Activated CD4-positive, alpha-beta memory T cell treated with anti-CD3 and anti-CD28 coated beads for 36 hours (primary cell): ENCODE data around the gene HSF2BP. TPM values are rescaled to one million over a fixed set of nuclear protein-coding genes. Genes with fewer than 3 reads are reported as not detected.
A peak's percentile ranks its signal among the peaks of the same experiment; 100 is the strongest.
"Not testable (repeated sequence)": the region's sequence is repeated elsewhere in the genome, so short reads cannot be mapped to it uniquely, and the experiment has no call there.

ENCODE experiments used
- CTCF ChIA-PET: fragments of 350-600 bp; sonication (Branson Sonifier 250); formaldehyde crosslinking; loops from one replicate; lab custom pipeline; 2021; ENCODE audit warnings: antibody characterized with exemption, inconsistent platforms; lab: Charles Lee
- POLR2A ChIA-PET: fragments of 350-600 bp; sonication (Branson Sonifier 250); formaldehyde crosslinking; loops from one replicate; lab custom pipeline; 2021; ENCODE audit warnings: antibody characterized with exemption; lab: Charles Lee
- DNase-seq: peaks from one replicate; pipeline ENCODE4 v3.0.0-alpha.2; 2020
- H3K27ac Mint-ChIP-seq: one replicate; pipeline ENCODE4 v1.8.0; 2021; ENCODE audit warnings: mixed read lengths
- H3K27me3 Mint-ChIP-seq: one replicate; pipeline ENCODE4 v1.8.0; 2021; ENCODE audit warnings: mixed read lengths
- H3K36me3 Mint-ChIP-seq: one replicate; pipeline ENCODE4 v1.8.0; 2021; ENCODE audit warnings: mixed read lengths
- H3K4me1 Mint-ChIP-seq: one replicate; pipeline ENCODE4 v1.8.0; 2021; ENCODE audit warnings: low read depth, mixed read lengths
- H3K4me3 Mint-ChIP-seq: one replicate; pipeline ENCODE4 v1.8.0; 2021; ENCODE audit warnings: mild to moderate bottlenecking, mixed read lengths
- H3K9me3 Mint-ChIP-seq: one replicate; pipeline ENCODE4 v1.8.0; 2021; ENCODE audit warnings: mixed read lengths
- intact Hi-C: fragments of 100-400 bp; cut with micrococcal nuclease; formaldehyde crosslinking; loops from one replicate; pipeline ENCODE4 v1.15.1; 2023
- total RNA-seq, 2 experiments: library from RNA; stranded (reverse); gene quantifications; one replicate each; pipeline ENCODE4 v1.2.3, GENCODE V29; 2021

The HSF2BP gene
- total RNA-seq, 2 experiments from 2014 or later: 0.50 to 0.73 TPM

GRCh38 chr21:43681650-43682049 lies 22.4 kb upstream of the HSF2BP start:
- H3K4me1 Mint-ChIP-seq: peaks cover 3% of the 10 kb centered on the region
- DNase-seq: no peak
- POLR2A ChIA-PET: no interaction called here
- no peaks in the 10 kb centered on the region for H3K27me3 Mint-ChIP-seq
- H3K36me3 Mint-ChIP-seq: peaks cover 59% of the 10 kb centered on the region
- CTCF ChIA-PET: interaction anchor here (0.9 kb wide), 1 partner anchor 12 kb away, joined by 4 read pairs; no protein-coding TSS in a partner anchor
- intact Hi-C loops: no loop called here
- H3K27ac Mint-ChIP-seq: no peak overlapping the region
- H3K4me3 Mint-ChIP-seq: no peak overlapping the region
- H3K9me3 Mint-ChIP-seq: no peaks in the 10 kb centered on the region

GRCh38 chr21:43680421-43680820 lies 21.1 kb upstream of the HSF2BP start:
- H3K27me3 Mint-ChIP-seq, POLR2A ChIA-PET, DNase-seq, CTCF ChIA-PET, H3K27ac Mint-ChIP-seq, H3K4me1 Mint-ChIP-seq, intact Hi-C loops, H3K9me3 Mint-ChIP-seq, H3K4me3 Mint-ChIP-seq: not testable (repeated sequence)
- peaks cover 55% of the 10 kb centered on the region for H3K36me3 Mint-ChIP-seq

- H3K36me3 Mint-ChIP-seq: peaks cover 50% of the 10 kb centered on the region
- H3K27ac Mint-ChIP-seq: no peak overlapping the region
- no peaks in the 10 kb centered on the region for H3K27me3 Mint-ChIP-seq
- no peak overlapping the region for H3K4me3 Mint-ChIP-seq
- no peak for DNase-seq
- intact Hi-C loops: no loop called here
- H3K4me1 Mint-ChIP-seq: peaks cover 3% of the 10 kb centered on the region
- ChIA-PET CTCF (no interaction called here), POLR2A (no interaction called here)
- H3K9me3 Mint-ChIP-seq: no peaks in the 10 kb centered on the region
Observed at GRCh38 chr21:43679951-43680350, 20.7 kb upstream of the HSF2BP start.

- ChIA-PET CTCF (no interaction called here), POLR2A (no interaction called here)
- no peak for DNase-seq
- Mint-ChIP-seq H3K36me3 (peaks cover 48% of the 10 kb centered on the region), H3K27me3 (no peaks in the 10 kb centered on the region), H3K9me3 (no peaks in the 10 kb centered on the region), H3K27ac (no peak overlapping the region), H3K4me1 (peaks cover 3% of the 10 kb centered on the region), H3K4me3 (no peak overlapping the region)
- intact Hi-C loops: no loop called here
Observed at GRCh38 chr21:43676391-43676790, 17.1 kb upstream of the HSF2BP start.

GRCh38 chr21:43675871-43676270 lies 16.6 kb upstream of the HSF2BP start:
- Mint-ChIP-seq H3K4me1 (peaks cover 3% of the 10 kb centered on the region), H3K27me3 (no peaks in the 10 kb centered on the region), H3K4me3 (no peak overlapping the region), H3K36me3 (peaks cover 48% of the 10 kb centered on the region), H3K27ac (no peak overlapping the region), H3K9me3 (no peaks in the 10 kb centered on the region)
- ChIA-PET POLR2A (no interaction called here), CTCF (no interaction called here)
- no peak for DNase-seq
- intact Hi-C loops: no loop called here

- Mint-ChIP-seq H3K36me3 (peaks cover 39% of the 10 kb centered on the region), H3K27me3 (no peaks in the 10 kb centered on the region), H3K9me3 (peaks cover 3% of the 10 kb centered on the region), H3K27ac (peak overlapping the region; percentile 1), H3K4me3 (no peak overlapping the region), H3K4me1 (peaks cover 24% of the 10 kb centered on the region)
- no peak for DNase-seq
- intact Hi-C loops: loop anchor here (10.0 kb wide), 1 partner anchor 985 kb away; no protein-coding TSS in a partner anchor
- CTCF ChIA-PET: no interaction called here
- POLR2A ChIA-PET: no interaction called here
Observed at GRCh38 chr21:43669828-43670605, 10.7 kb upstream of the HSF2BP start.

GRCh38 chr21:43667191-43667904 lies 8.1 kb upstream of the HSF2BP start:
- ChIA-PET CTCF (interaction anchor here (0.7 kb wide), 1 partner anchor 23 kb away, joined by 3 read pairs; no protein-coding TSS in a partner anchor), POLR2A (no interaction called here)
- intact Hi-C loops: loop anchor here (10.0 kb wide), 1 partner anchor 983 kb away; no protein-coding TSS in a partner anchor
- Mint-ChIP-seq H3K27me3 (no peaks in the 10 kb centered on the region), H3K4me3 (no peak overlapping the region), H3K4me1 (peaks cover 46% of the 10 kb centered on the region), H3K27ac (peak overlapping the region; percentile 67), H3K36me3 (peaks cover 45% of the 10 kb centered on the region), H3K9me3 (peaks cover 3% of the 10 kb centered on the region)
- DNase-seq: peak; percentile 40

GRCh38 chr21:43665879-43666278 lies 6.6 kb upstream of the HSF2BP start:
- Mint-ChIP-seq H3K4me3 (no peak overlapping the region), H3K9me3 (peaks cover 3% of the 10 kb centered on the region), H3K4me1 (peaks cover 60% of the 10 kb centered on the region), H3K36me3 (peaks cover 56% of the 10 kb centered on the region), H3K27ac (peak overlapping the region; percentile 45), H3K27me3 (no peaks in the 10 kb centered on the region)
- CTCF ChIA-PET: no interaction called here
- POLR2A ChIA-PET: no interaction called here
- no peak for DNase-seq
- intact Hi-C loops: loop anchor here (10.0 kb wide), 1 partner anchor 981 kb away; no protein-coding TSS in a partner anchor

GRCh38 chr21:43664358-43664757 lies 5.1 kb upstream of the HSF2BP start:
- no peak for DNase-seq
- intact Hi-C loops: loop anchor here (5.0 to 10.0 kb wide), 4 partner anchors 53 to 980 kb away; partner anchors contain the start of genes AGPAT3 and PDXK
- Mint-ChIP-seq H3K27me3 (no peaks in the 10 kb centered on the region), H3K4me1 (peaks cover 65% of the 10 kb centered on the region), H3K27ac (no peak overlapping the region), H3K9me3 (peaks cover 3% of the 10 kb centered on the region), H3K36me3 (peaks cover 52% of the 10 kb centered on the region), H3K4me3 (no peak overlapping the region)
- CTCF ChIA-PET: no interaction called here
- POLR2A ChIA-PET: no interaction called here

GRCh38 chr21:43663033-43663432 lies 3.7 kb upstream of the HSF2BP start:
- peak overlapping the region; percentile 64 for H3K27ac Mint-ChIP-seq
- no peaks in the 10 kb centered on the region for H3K27me3 Mint-ChIP-seq
- peaks cover 52% of the 10 kb centered on the region for H3K36me3 Mint-ChIP-seq
- H3K4me1 Mint-ChIP-seq: peaks cover 67% of the 10 kb centered on the region
- intact Hi-C loops: loop anchor here (5.0 to 10.0 kb wide), 4 partner anchors 54 to 978 kb away; partner anchors contain the start of genes AGPAT3 and PDXK
- H3K4me3 Mint-ChIP-seq: peak overlapping the region; percentile 21
- DNase-seq: no peak
- POLR2A ChIA-PET: no interaction called here
- peaks cover 3% of the 10 kb centered on the region for H3K9me3 Mint-ChIP-seq
- CTCF ChIA-PET: no interaction called here

GRCh38 chr21:43662286-43662685 lies 3.0 kb upstream of the HSF2BP start:
- no peak overlapping the region for H3K4me3 Mint-ChIP-seq
- no peaks in the 10 kb centered on the region for H3K27me3 Mint-ChIP-seq
- peaks cover 49% of the 10 kb centered on the region for H3K36me3 Mint-ChIP-seq
- H3K27ac Mint-ChIP-seq: no peak overlapping the region
- H3K9me3 Mint-ChIP-seq: peaks cover 3% of the 10 kb centered on the region
- peaks cover 60% of the 10 kb centered on the region for H3K4me1 Mint-ChIP-seq
- intact Hi-C loops: loop anchor here (5.0 to 10.0 kb wide), 4 partner anchors 55 to 977 kb away; partner anchors contain the start of genes AGPAT3 and PDXK
- ChIA-PET CTCF (no interaction called here), POLR2A (no interaction called here)
- no peak for DNase-seq

- POLR2A ChIA-PET: interaction anchor here (0.6 to 1.3 kb wide), 2 partner anchors 11 to 70 kb away, joined by 3 read pairs; no protein-coding TSS in a partner anchor
- DNase-seq: no peak
- Mint-ChIP-seq H3K4me1 (peaks cover 40% of the 10 kb centered on the region), H3K9me3 (no peaks in the 10 kb centered on the region), H3K4me3 (peak overlapping the region; percentile 69), H3K36me3 (peaks cover 25% of the 10 kb centered on the region), H3K27me3 (no peaks in the 10 kb centered on the region), H3K27ac (peak overlapping the region; percentile 83)
- intact Hi-C loops: no loop called here
- CTCF ChIA-PET: interaction anchor here (1.0 kb wide), 1 partner anchor 11 kb away, joined by 3 read pairs; no protein-coding TSS in a partner anchor
Observed at GRCh38 chr21:43658769-43659135, 536 bp downstream of the HSF2BP start.
